Measurements from ENCODE around the gene TIGIT.

TIGIT gene

DNA sequence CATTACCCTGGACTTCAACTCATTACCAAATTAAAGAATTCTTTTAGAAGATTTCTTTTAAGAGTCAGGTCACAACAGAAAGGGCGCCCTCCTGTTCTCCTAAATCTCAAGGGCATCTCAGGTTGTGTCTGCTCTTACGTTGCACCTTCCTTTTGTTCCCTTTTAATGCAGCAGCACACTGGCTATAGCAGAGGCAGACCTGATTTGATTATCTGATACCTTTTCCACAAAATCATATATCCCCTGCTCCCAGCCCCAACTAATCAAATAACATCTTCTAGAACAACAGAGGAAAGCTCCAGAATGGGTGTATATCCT lies 40.1 kb downstream of the TIGIT start:
- CTCF ChIA-PET = interaction anchor here (1.2 to 3.0 kb wide), 5 partner anchors 28 to 51 kb away, joined by 3 to 14 read pairs (median 4); partner anchors contain the start of gene TIGIT
- no peak for DNase-seq (ENCODE audit: extremely low spot score)
- POLR2A ChIA-PET = no interaction called here
- TF ChIP-seq, protein P1, sequence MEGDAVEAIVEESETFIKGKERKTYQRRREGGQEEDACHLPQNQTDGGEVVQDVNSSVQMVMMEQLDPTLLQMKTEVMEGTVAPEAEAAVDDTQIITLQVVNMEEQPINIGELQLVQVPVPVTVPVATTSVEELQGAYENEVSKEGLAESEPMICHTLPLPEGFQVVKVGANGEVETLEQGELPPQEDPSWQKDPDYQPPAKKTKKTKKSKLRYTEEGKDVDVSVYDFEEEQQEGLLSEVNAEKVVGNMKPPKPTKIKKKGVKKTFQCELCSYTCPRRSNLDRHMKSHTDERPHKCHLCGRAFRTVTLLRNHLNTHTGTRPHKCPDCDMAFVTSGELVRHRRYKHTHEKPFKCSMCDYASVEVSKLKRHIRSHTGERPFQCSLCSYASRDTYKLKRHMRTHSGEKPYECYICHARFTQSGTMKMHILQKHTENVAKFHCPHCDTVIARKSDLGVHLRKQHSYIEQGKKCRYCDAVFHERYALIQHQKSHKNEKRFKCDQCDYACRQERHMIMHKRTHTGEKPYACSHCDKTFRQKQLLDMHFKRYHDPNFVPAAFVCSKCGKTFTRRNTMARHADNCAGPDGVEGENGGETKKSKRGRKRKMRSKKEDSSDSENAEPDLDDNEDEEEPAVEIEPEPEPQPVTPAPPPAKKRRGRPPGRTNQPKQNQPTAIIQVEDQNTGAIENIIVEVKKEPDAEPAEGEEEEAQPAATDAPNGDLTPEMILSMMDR (IDR thresholded peaks at IDR 0.05; ENCODE audit: control extremely low read depth, extremely low read depth, low read depth, missing control alignments) = no peak

DNA sequence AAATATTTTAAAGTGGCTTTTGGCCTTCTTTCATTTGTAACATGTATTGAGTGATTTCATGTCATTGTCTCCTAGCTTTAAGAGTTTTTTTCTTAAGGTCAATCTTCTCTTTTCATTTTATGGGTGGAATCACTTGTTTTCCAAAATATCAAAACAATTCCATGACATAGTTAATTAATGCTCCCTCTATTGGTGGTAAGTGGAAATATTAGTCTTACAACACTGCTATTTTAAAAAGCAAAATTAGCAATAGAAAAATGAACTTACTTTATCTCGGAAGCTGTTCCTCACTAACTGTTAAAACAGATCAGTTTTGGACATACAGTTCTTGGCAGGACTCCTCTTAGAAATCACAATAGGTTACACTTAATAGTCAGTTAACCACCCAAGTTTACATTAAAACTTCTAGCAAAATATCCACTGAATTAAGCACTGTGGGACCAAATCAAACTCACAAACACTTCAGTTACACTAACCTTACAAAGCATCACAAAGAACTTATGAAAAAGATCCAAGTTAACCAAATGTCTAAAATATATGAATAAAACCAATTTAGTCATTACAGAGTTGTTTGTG lies 42.4 kb downstream of the TIGIT start:
- ChIA-PET CTCF (interaction anchor here (0.8 to 3.0 kb wide), 10 partner anchors 9 to 82 kb away, joined by 3 to 14 read pairs (median 6); no protein-coding TSS in a partner anchor), POLR2A (no interaction called here)
- no peak for DNase-seq (ENCODE audit: extremely low spot score)
- TF ChIP-seq, protein P1 (IDR thresholded peaks at IDR 0.05; ENCODE audit: control extremely low read depth, extremely low read depth, low read depth, missing control alignments) = peak; percentile 42

- TF ChIP-seq, protein P1 (IDR thresholded peaks at IDR 0.05; ENCODE audit: control extremely low read depth, extremely low read depth, low read depth, missing control alignments) = no peak
- ChIA-PET POLR2A (no interaction called here), CTCF (interaction anchor here (1.1 to 1.8 kb wide), 6 partner anchors 9 to 82 kb away, joined by 3 to 8 read pairs (median 6); no protein-coding TSS in a partner anchor)
- no peak for DNase-seq (ENCODE audit: extremely low spot score)
These were observed 43.0 kb downstream of the TIGIT start for GRCh38 chr3:114336857-114337256.

- ChIA-PET POLR2A (no interaction called here), CTCF (interaction anchor here (0.7 to 2.5 kb wide), 3 partner anchors 11 to 48 kb away, joined by 3 to 11 read pairs (median 7); no protein-coding TSS in a partner anchor)
- DNase-seq (ENCODE audit: extremely low spot score) = no peak
- TF ChIP-seq, protein P1 (IDR thresholded peaks at IDR 0.05; ENCODE audit: control extremely low read depth, extremely low read depth, low read depth, missing control alignments) = no peak
These were observed 45.0 kb downstream of the TIGIT start for GRCh38 chr3:114338651-114339357.

- TF ChIP-seq, protein P1 (IDR thresholded peaks at IDR 0.05; ENCODE audit: control extremely low read depth, extremely low read depth, low read depth, missing control alignments) = no peak
These were observed 50.7 kb downstream of the TIGIT start for GRCh38 chr3:114344492-114344891.

DNA sequence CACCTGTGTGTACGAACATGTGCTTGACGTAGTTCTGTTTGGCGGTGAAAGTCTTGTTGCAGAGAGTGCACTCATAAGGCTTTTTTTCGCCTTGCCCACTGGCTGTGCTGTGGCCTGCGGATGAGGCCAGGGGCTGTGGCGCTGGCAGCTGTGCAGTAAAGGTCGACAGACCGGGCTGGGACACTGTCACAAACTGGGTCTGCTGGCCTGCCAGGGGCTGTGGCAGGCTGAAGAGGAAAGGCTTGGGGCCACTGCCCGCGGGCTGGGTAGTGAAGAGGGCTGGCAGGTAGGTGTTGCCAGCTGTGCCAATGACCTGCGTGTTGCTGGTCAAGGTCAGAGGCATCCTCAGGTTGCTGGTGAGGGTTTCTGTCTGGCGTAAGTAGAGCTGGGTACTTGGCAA lies 56.4 kb downstream of the TIGIT start:
- TF ChIP-seq, protein P1 (IDR thresholded peaks at IDR 0.05; ENCODE audit: control extremely low read depth, extremely low read depth, low read depth, missing control alignments) = no peak
- DNase-seq (ENCODE audit: extremely low spot score) = no peak
- CTCF ChIA-PET = interaction anchor here (0.7 to 2.1 kb wide), 5 partner anchors 10 to 60 kb away, joined by 3 to 7 read pairs (median 5); no protein-coding TSS in a partner anchor
- POLR2A ChIA-PET = no interaction called here

More at GRCh38 chr3:114344492-114344891, 50.7 kb downstream of the TIGIT start:
- no peak for DNase-seq (ENCODE audit: extremely low spot score)
- ChIA-PET CTCF (interaction anchor here (1.0 kb wide), 1 partner anchor 94 kb away, joined by 3 read pairs; no protein-coding TSS in a partner anchor), POLR2A (no interaction called here)

Data from GM10248 (cell line).